PC-3 (cell line): ENCODE results near the gene MINDY1. TPM values are rescaled to one million over a fixed set of nuclear protein-coding genes. Genes with fewer than 3 reads are reported as not detected.

Experiments used
- ATAC-seq: fragments of 200-7000 bp; cut with Tn5 transposase; 2 replicates; pipeline ENCODE4 v1.9.1; 2020; ENCODE audit warnings: mild to moderate bottlenecking, moderate library complexity
- BruUV-seq: library from RNA; stranded (reverse); fragments of 400-500 nt; replicated peaks from 2 replicates; lab custom pipeline; 2021; lab: Mats Ljungman, UMichigan
- CTCF ChIA-PET: fragments of 300-600 bp; sonication (Branson Sonifier 250); formaldehyde crosslinking; loops from one replicate; lab custom pipeline; 2022; ENCODE audit warnings: antibody characterized with exemption; lab: Charles Lee
- POLR2A ChIA-PET: fragments of 300-600 bp; sonication (Branson Sonifier 250); formaldehyde crosslinking; loops from one replicate; lab custom pipeline; 2022; ENCODE audit warnings: antibody characterized with exemption; ENCODE audit not compliant: unreplicated experiment; lab: Charles Lee
- DNase-seq: peaks from one replicate; pipeline ENCODE4 v3.0.0-alpha.2; 2015
- H2AFZ ChIP-seq: fragments of 300-600 bp; sonication (generic); 2 replicates; pipeline ENCODE4 v1.6.0; 2016; ENCODE audit warnings: antibody characterized with exemption, low read length
- H3F3A ChIP-seq: fragments of 300-600 bp; sonication (generic); one replicate; pipeline ENCODE4 v1.6.0; 2017; ENCODE audit warnings: antibody characterized with exemption, low read length, control low read depth, mild to moderate bottlenecking; ENCODE audit not compliant: unreplicated experiment
- H3K27ac ChIP-seq: fragments of 300-600 bp; sonication (generic); 2 replicates; pipeline ENCODE4 v1.5.1; 2016; ENCODE audit warnings: mild to moderate bottlenecking, low read length
- H3K27me3 ChIP-seq: fragments of 300-600 bp; sonication (generic); 2 replicates; pipeline ENCODE4 v1.6.1; 2016; ENCODE audit warnings: low read length, mixed read lengths
- H3K36me3 ChIP-seq: fragments of 300-600 bp; sonication (generic); 2 replicates; pipeline ENCODE4 v1.6.1; 2016; ENCODE audit warnings: low read depth, mixed run types, low read length, mixed read lengths
- H3K4me1 ChIP-seq: fragments of 300-600 bp; sonication (generic); 2 replicates; pipeline ENCODE4 v1.5.1; 2016; ENCODE audit warnings: low read length; ENCODE audit not compliant: insufficient read depth
- H3K4me2 ChIP-seq: fragments of 300-600 bp; sonication (generic); 2 replicates; pipeline ENCODE4 v1.6.0; 2016; ENCODE audit warnings: low read length
- H3K4me3 ChIP-seq: fragments of 300-600 bp; sonication (generic); 2 replicates; pipeline ENCODE4 v1.5.1; 2016; ENCODE audit warnings: mild to moderate bottlenecking, low read length, mixed read lengths
- H3K79me2 ChIP-seq: fragments of 300-600 bp; sonication (generic); 2 replicates; pipeline ENCODE4 v1.6.1; 2017; ENCODE audit warnings: low read length, mixed read lengths
- H3K9ac ChIP-seq: fragments of 300-600 bp; sonication (generic); 2 replicates; pipeline ENCODE4 v1.6.0; 2016; ENCODE audit warnings: mild to moderate bottlenecking, low read length
- H3K9me2 ChIP-seq: fragments of 300-600 bp; sonication (generic); replicated peaks from 2 replicates; pipeline ENCODE4 v1.6.1; 2016; ENCODE audit warnings: mixed run types, low read length, mixed read lengths
- H3K9me3 ChIP-seq: fragments of 300-600 bp; sonication (generic); 2 replicates; pipeline ENCODE4 v1.6.1; 2016; ENCODE audit warnings: low read length, mixed read lengths
- H4K20me1 ChIP-seq: fragments of 300-600 bp; sonication (generic); 2 replicates; pipeline ENCODE4 v1.6.1; 2016; ENCODE audit warnings: low read length, mixed read lengths
- EZH2 ChIP-seq: fragments of 300-600 bp; sonication (generic); IDR thresholded peaks from one replicate; pipeline ENCODE4 v1.6.1; 2017; ENCODE audit warnings: antibody characterized with exemption, mild to moderate bottlenecking, low read length; ENCODE audit not compliant: unreplicated experiment
- EZH2phosphoT487 ChIP-seq: fragments of 300-600 bp; sonication (generic); IDR thresholded peaks from 2 replicates; pipeline ENCODE4 v1.6.1; 2018; ENCODE audit warnings: mild to moderate bottlenecking, antibody characterized with exemption, low read length, borderline replicate concordance
- intact Hi-C: fragments of 100-400 bp; cut with micrococcal nuclease; formaldehyde crosslinking; loops from 2 replicates; pipeline ENCODE4 v1.9.0; 2023
- total RNA-seq: library from RNA; depleted of rRNA; stranded (reverse); fragments of >200 nt; gene quantifications from 2 replicates; pipeline ENCODE4 v1.2.3, GENCODE V29; 2014
- TF ChIP-seq, protein P1 (sequence below): fragments of 300-600 bp; sonication (generic); conservative IDR thresholded peaks from 2 replicates; pipeline ENCODE4 v1.5.1; 2017; ENCODE audit warnings: antibody characterized with exemption, low read depth, mild to moderate bottlenecking, low read length

The MINDY1 gene
- total RNA-seq, 1 experiment from 2014 or later = 6.3 TPM

- no peaks in the 10 kb centered on the region for H3K9me3 ChIP-seq
- H2AFZ ChIP-seq = no peak overlapping the region
- no peaks in the 10 kb centered on the region for H3K36me3 ChIP-seq
- no peak overlapping the region for H3K4me2 ChIP-seq
- no peaks in the 10 kb centered on the region for H3K79me2 ChIP-seq
- POLR2A ChIA-PET = no interaction called here
- TF ChIP-seq EZH2phosphoT487 = no peak
- TF ChIP-seq, protein P1, sequence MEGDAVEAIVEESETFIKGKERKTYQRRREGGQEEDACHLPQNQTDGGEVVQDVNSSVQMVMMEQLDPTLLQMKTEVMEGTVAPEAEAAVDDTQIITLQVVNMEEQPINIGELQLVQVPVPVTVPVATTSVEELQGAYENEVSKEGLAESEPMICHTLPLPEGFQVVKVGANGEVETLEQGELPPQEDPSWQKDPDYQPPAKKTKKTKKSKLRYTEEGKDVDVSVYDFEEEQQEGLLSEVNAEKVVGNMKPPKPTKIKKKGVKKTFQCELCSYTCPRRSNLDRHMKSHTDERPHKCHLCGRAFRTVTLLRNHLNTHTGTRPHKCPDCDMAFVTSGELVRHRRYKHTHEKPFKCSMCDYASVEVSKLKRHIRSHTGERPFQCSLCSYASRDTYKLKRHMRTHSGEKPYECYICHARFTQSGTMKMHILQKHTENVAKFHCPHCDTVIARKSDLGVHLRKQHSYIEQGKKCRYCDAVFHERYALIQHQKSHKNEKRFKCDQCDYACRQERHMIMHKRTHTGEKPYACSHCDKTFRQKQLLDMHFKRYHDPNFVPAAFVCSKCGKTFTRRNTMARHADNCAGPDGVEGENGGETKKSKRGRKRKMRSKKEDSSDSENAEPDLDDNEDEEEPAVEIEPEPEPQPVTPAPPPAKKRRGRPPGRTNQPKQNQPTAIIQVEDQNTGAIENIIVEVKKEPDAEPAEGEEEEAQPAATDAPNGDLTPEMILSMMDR = no peak
- no peaks in the 10 kb centered on the region for H4K20me1 ChIP-seq
- ATAC-seq = no peak
- H3K27ac ChIP-seq = no peak overlapping the region
- H3K4me3 ChIP-seq = no peak overlapping the region
- DNase-seq = no peak
- H3F3A ChIP-seq = no peaks in the 10 kb centered on the region
- no peaks in the 10 kb centered on the region for H3K9me2 ChIP-seq
- no peak overlapping the region for H3K9ac ChIP-seq
- intact Hi-C loops = loop anchor here (10.0 kb wide), 1 partner anchor 428 kb away; no protein-coding TSS in a partner anchor
- H3K27me3 ChIP-seq = no peaks in the 10 kb centered on the region
- CTCF ChIA-PET = no interaction called here
- no TSS peak for BruUV-seq
- H3K4me1 ChIP-seq = no peaks in the 10 kb centered on the region; the same call in 1 of the 2 replicates
These were observed 14.1 kb downstream of the MINDY1 start for GRCh38 chr1:150992626-150993025.

DNA sequence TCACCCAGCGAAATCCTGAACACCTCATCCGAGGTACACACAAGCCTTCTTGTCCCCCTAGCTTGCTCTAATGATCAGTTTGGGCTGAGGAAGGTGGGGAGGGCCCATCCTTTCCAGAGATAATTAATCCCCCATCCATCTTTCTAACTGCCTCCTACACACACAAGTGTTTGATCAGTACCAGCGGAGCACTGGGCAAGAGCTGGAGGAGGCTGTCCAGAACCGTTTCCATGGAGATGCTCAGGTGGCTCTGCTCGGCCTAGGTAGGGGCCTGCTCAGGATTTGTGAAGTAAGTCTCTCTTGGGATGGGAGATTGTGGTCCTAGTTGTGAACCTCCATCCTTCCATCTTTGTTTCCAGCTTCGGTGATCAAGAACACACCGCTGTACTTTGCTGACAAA is 18.8 kb downstream of the MINDY1 start:
- Histone ChIP-seq H3K27me3 (no peaks in the 10 kb centered on the region), H3K4me2 (no peak overlapping the region), H3K79me2 (no peaks in the 10 kb centered on the region), H3K36me3 (no peaks in the 10 kb centered on the region), H3K9ac (no peak overlapping the region), H3K4me1 (peaks cover 5% of the 10 kb centered on the region), H3K27ac (no peak overlapping the region), H3K9me2 (no peaks in the 10 kb centered on the region), H3K4me3 (no peak overlapping the region), H3K9me3 (no peaks in the 10 kb centered on the region), H2AFZ (no peak overlapping the region), H4K20me1 (no peaks in the 10 kb centered on the region), H3F3A (no peaks in the 10 kb centered on the region)
- ATAC-seq (no peak), DNase-seq (no peak)
- no TSS peak for BruUV-seq
- CTCF ChIA-PET = no interaction called here
- TF ChIP-seq EZH2phosphoT487 = no peak
- TF ChIP-seq, protein P1 = no peak
- no peak for TF ChIP-seq EZH2
- intact Hi-C loops = no loop called here
- POLR2A ChIA-PET = no interaction called here

- no peak overlapping the region for H3K27ac ChIP-seq
- no peaks in the 10 kb centered on the region for H3K9me3 ChIP-seq
- ChIA-PET POLR2A (no interaction called here), CTCF (interaction anchor here (0.6 kb wide), 1 partner anchor 178 kb away, joined by 5 read pairs; no protein-coding TSS in a partner anchor)
- no peaks in the 10 kb centered on the region for H3K36me3 ChIP-seq
- H3K4me1 ChIP-seq = peaks cover 22% of the 10 kb centered on the region
- H3K9me2 ChIP-seq = no peaks in the 10 kb centered on the region
- no peak overlapping the region for H3K4me3 ChIP-seq
- H2AFZ ChIP-seq = no peak overlapping the region
- H3K4me2 ChIP-seq = no peak overlapping the region
- no TSS peak for BruUV-seq
- no peaks in the 10 kb centered on the region for H4K20me1 ChIP-seq
- DNase-seq (peak; percentile 27), ATAC-seq (no peak)
- H3K79me2 ChIP-seq = no peaks in the 10 kb centered on the region
- H3F3A ChIP-seq = no peaks in the 10 kb centered on the region
- intact Hi-C loops = no loop called here
- no peak for TF ChIP-seq EZH2
- TF ChIP-seq EZH2phosphoT487 = no peak
- TF ChIP-seq, protein P1 = no peak
- H3K9ac ChIP-seq = no peak overlapping the region
- no peaks in the 10 kb centered on the region for H3K27me3 ChIP-seq
These were observed 21.4 kb downstream of the MINDY1 start for GRCh38 chr1:150985179-150985825.
